ENCODE results near the gene PALS2.

- TF ChIP-seq CTCF (conservative IDR thresholded peaks at IDR 0.05; ENCODE audit: low read depth, low read length) (no peak), EZH2 (IDR thresholded peaks at IDR 0.05; ENCODE audit: borderline replicate concordance, low read depth, low read length, poor library complexity, severe bottlenecking) (no peak)
These were observed 22.6 kb downstream of the PALS2 start for GRCh38 chr7:24595671-24596418.

All from A673 (cell line).